Subcutaneous adipose tissue (tissue), 4 donors: ENCODE results near the gene PHF5A. TPM values are rescaled to one million over a fixed set of nuclear protein-coding genes. Genes with fewer than 3 reads are reported as not detected.

Experiments
- total RNA-seq, 4 donors: library from RNA; depleted of rRNA; stranded (reverse); fragments of >200 nt; gene quantifications; one replicate each; pipeline ENCODE4 v1.1.0, GENCODE V29; 2016
- TF ChIP-seq, protein P1 (sequence below): fragments of 450-650 bp; IDR thresholded peaks from one replicate; pipeline ENCODE4 v1.5.1; 2016; ENCODE audit warnings: low read depth, mild to moderate bottlenecking, control low read depth, antibody characterized with exemption, moderate library complexity

Gene PHF5A
- total RNA-seq, 4 donors from 2014 or later: 17.3 to 48.4 (median 34.6) TPM

DNA sequence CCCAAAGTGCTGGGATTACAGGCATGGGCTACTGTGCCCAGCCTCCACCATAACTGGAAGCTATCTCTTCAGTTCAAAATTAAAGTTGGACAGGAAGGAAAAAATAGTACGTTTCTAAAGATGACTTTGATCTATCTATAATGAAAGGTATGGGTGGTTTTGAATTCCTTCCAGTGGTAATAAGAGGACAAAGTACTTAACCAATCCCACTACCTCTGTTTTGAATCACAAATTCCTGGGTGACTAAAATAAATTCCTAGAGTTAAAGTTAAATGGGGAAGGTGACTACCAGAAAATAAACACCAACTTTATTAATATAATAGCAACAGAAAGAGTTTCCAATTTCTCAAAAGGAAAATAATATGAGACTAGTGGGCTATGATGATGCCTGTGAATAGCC, 9.1 kb downstream of the PHF5A start:
- TF ChIP-seq, protein P1, sequence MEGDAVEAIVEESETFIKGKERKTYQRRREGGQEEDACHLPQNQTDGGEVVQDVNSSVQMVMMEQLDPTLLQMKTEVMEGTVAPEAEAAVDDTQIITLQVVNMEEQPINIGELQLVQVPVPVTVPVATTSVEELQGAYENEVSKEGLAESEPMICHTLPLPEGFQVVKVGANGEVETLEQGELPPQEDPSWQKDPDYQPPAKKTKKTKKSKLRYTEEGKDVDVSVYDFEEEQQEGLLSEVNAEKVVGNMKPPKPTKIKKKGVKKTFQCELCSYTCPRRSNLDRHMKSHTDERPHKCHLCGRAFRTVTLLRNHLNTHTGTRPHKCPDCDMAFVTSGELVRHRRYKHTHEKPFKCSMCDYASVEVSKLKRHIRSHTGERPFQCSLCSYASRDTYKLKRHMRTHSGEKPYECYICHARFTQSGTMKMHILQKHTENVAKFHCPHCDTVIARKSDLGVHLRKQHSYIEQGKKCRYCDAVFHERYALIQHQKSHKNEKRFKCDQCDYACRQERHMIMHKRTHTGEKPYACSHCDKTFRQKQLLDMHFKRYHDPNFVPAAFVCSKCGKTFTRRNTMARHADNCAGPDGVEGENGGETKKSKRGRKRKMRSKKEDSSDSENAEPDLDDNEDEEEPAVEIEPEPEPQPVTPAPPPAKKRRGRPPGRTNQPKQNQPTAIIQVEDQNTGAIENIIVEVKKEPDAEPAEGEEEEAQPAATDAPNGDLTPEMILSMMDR: no peak

DNA sequence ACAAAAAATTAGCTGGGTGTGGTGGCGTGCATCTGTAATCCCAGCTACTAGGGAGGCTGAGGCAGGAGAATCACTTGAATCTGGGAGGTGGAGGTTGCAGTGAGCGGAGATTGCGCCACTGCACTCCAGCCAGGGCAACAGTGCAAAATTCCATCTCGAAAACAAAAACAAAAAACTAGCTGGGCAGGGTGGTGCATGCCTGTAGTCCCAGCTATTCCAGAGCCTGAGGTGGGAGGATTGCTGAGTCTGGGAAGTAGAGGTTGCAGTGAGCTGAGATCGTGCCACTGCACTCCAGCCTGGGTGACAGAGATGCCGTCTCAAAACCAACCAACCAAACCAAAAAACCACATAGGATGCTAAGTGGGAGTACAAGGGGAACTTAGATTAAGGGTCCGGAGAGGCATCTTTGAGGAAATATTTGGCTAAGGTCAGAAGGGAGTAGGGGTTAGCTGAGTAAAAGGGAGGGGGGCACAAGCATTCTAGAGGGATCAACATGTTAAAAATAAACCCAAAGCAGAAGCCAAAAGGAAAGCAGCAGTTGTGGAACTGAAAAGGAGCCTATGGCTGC, 10.2 kb downstream of the PHF5A start:
- TF ChIP-seq, protein P1: no peak

DNA sequence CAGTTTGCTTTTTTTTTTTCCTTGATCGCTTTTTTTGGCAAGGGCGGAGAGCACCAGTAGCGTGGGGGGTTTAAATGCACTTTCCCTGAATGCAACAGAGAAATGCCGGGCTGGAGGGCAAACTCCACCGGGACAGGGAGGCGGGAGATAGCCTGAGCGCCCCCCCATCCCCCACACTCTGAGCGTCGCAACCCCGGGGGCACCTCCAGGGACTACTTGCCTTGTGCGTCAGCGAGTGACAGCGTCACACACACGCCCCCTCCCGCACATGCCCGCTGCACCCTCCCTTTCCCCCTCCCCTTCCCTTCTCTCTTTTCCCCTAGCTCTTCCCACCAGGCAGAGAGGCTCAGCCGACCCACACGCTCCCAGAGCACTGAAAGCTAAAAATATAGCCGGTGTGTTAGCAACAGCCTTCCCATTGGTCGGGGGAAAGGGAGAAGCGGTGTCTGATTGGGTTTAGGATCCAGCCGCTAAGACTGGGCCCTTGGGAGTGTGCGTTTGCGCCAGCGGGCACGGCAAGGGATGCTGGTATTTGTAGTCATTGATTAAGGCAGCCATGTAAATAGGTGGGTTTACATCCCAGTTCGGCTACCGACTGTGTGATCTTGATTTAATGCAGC, 20.2 kb downstream of the PHF5A start:
- TF ChIP-seq, protein P1: no peak

DNA sequence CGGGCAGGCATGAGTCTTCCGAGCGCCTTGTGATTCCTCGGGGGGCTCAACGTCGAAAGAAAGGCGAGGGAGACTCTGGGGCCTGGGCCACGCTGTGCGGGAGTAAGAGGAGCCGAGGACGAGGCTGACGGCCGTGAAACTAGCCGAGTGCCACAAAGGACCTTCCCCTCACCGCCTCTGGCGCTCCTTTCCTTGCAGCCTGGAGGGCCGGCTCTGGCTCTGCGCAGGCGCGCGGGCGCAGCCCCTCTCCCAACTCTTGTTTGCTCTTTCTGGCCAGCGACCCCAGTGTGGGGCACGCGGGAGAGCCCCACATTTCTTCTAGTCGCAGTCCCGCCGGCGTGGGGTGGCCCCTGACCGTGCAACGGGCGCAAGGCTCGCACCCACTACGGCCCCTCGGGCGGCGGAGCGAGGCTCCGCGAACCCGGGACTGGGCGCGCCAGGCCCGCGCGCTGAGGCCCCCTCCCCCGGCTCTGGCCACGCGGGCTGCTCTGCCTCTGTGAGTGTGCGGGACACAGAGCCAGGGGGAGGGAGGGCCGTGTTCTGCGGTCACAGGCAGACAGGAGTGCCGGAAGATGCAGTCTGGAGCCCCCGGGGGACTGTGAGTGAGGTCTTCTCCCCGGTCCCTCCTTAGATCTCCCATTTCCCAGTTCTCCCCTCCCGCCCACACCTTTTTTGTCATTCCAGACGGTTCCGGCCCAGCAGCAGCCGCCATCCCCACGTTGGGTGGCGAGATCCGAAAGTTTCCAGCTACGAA, 20.9 kb downstream of the PHF5A start:
- TF ChIP-seq, protein P1: no peak

DNA sequence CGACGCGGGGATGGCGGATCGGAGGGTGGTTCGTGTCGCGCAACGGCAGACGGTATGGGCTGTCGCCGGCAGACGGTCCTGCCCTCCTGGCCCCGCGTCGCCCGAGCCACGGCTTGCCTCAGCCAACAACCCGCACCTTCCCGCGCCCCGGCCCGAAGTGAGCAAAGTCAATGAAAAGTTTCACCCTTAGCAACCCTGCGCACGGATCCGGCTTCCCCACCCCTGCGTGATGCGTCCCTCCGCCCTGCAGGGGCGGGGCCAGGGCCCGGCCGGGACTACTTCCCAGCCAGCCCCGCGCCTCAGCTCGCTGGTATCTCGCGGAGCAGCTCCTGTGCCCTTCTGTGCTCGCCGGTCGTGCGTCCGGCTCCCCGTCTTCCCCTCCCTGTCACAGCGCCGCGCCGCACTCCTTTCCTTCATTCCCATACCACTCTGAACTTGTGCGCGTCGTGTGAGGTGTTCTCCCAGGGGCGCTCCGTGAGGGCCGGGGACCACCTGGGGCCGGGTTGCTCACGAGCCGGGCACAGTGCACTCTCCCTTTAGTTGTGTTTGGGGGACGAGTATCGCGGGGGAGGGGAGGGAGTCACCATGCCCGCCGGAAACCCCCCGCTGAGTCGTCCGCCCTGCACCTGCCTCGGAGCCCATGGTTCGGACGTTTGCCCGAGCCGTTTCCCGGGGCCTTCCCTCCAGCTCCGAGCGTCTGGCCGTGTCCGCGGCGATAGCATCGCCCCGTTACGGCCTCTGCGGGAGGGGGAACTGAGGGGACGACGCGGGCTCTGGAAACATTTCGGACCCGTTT, 21.7 kb downstream of the PHF5A start, which contains the start of gene TOB2:
TOB2 (minus strand) TSS at position 163 of the 796 bp plus-strand sequence. CDS start 9,456 bp downstream, outside the sequence.
- TF ChIP-seq, protein P1: no peak

DNA sequence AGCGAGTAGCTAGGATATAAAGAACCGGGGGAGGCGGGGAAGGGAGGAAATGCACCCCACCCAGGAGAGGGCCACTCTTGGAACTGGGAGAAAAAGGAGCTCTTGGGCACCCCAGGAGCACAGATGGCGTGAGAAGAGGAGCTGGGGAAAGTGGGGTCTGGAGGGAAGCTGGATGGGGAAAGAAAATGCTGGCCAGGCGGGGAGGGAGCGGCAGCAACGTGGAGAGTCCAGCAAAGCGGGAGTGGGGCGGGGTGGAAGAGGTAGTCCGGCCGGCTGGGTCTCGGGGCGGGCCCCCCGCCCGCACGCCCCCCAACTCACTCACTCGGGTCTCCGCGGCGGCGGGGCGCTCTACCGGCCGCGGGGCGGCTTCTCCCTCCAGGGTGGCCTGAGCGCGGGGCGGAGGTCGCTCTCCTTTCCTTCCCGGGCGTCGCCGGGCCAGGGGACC, 22.4 kb downstream of the PHF5A start:
- TF ChIP-seq, protein P1: no peak
